NCI-H69 (cell line): ENCODE data around the gene LRRC8D.
A peak's percentile ranks its signal among the peaks of the same experiment; 100 is the strongest.
"Not testable (repeated sequence)": the region's sequence is repeated elsewhere in the genome, so short reads cannot be mapped to it uniquely, and the experiment has no call there.

Source experiments
- DNase-seq: peaks from one replicate; lab custom pipeline; 2025; lab: John Stamatoyannopoulos, UW

Gene LRRC8D

GRCh38 chr1:89962024-89962741 lies 141.4 kb downstream of the LRRC8D start:
- DNase-seq, result no peak

- DNase-seq, result no peak
These were observed 141.9 kb downstream of the LRRC8D start for GRCh38 chr1:89962742-89963075.

- peak; percentile 91 for DNase-seq
These were observed 144.4 kb downstream of the LRRC8D start for GRCh38 chr1:89965193-89965768.

- peak; percentile 27 for DNase-seq
These were observed 145.8 kb downstream of the LRRC8D start for GRCh38 chr1:89966656-89967055.

DNA sequence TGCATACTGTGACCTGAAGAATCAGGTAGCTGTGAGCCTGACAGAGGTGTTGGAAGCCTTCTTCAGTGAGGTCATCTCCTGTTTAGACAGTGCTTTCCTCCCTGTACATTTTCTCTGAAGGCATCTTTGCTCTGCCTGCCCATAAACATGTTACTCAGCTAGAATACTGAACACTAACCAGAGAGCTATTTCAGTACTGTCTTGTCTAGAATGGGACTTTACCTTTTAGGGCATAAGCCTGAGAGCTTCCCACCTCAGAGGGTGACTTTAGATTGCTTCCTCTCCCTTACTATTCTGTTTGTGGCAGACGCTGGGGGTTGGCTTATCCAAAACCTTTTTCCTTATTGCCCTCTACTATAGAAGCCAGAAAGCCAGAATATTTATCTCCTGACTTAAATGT lies 150.8 kb downstream of the LRRC8D start:
- DNase-seq, result no peak

DNA sequence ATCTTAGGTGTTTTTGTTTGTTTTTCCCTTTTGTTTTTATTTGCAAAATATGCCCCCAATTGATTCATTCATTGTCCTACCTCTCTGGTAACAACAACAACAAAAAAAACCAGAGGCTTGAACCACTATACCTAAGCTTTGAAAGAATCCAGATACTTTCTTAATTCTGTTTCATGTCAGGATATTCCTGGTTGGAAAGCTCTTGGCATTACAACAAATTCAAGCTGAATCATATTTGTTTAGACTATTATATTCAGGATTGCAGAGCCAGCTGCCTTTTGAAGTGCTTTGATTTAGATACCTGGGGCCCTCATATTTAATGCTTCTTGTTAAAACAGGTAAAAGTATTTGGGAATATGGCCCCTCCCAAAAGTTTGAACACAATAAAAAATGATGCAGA lies 151.2 kb downstream of the LRRC8D start:
- no peak for DNase-seq

- no peak for DNase-seq
These were observed 152.8 kb downstream of the LRRC8D start for GRCh38 chr1:89973471-89974127.

DNA sequence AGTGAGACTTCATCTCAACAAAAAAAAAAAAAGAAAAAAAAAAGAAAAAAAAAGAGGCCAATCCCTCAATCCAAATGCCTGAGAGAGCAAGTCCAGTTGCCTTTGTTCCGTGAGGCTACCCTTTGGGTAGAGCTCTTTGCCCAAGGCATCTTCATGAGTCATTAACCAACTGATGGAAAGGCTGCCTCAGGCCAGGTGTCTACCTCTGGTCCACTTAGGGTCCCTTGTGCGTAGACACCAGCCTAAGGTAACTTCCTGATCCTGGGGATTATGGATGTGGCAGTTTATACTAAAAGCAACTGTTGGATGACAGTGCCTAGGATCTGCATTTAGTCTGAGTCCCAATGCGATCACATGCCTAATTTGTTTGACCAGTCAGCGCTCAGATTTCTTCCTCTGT lies 153.4 kb downstream of the LRRC8D start:
- no peak for DNase-seq

DNA sequence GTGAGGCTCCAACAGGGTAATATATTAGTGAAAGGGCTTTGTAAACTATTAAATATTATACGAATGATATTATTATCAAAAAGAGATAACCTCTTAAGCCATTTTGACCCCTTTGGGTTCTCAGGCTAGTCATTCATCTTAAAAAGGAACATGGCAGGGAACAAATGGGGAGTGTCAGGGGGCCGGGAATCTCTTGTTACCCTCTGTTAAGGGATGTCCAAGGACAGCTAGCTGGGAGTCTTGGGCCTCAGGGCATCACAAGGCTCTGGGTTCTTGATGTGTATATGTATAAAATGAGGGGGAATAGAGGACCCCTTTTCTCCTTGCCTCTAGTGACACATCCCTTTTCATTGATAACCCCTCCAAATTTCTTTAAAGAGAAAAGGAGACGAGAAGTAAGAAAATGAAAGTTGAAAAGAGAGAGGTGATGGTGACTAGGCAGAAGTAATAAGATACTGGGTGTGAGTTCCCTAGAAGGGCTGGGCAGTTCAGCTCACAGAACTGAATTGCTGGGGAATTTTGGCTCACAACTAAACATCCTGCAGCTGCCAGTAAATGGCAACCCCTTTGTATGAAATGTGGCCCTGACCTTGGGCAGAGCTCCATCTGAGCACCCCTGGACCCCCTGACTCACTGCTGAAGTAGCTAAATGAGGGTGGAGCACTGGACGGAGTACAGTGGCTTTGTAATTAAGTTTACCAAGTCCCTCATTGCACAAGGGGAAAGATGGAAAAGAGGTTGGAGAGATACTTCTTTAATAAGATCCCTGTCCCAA lies 154.1 kb downstream of the LRRC8D start:
- DNase-seq, result no peak

GRCh38 chr1:89975540-89976125 lies 154.8 kb downstream of the LRRC8D start:
- DNase-seq, result peak; percentile 12

DNA sequence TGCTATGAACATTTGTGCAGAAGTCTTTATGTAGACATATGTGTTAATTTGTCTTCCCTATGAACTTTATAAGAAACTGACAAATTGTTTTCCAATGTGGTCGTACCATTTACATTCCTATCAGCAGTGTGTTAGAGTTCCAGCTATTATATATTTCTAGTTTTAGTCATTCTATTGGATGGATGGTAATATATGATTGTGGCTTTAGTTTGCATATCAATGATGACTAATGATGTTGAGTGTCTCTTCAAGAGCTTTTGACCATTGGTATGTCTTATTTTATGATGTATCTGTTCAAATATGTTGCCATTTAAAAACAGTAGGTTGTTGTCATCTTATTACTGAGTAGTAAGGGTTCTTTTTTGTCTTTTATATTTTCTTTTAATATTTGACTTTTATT lies 157.9 kb downstream of the LRRC8D start:
- DNase-seq, result no peak

- DNase-seq, result peak; percentile 88
These were observed 159.8 kb downstream of the LRRC8D start for GRCh38 chr1:89980605-89981004.

DNA sequence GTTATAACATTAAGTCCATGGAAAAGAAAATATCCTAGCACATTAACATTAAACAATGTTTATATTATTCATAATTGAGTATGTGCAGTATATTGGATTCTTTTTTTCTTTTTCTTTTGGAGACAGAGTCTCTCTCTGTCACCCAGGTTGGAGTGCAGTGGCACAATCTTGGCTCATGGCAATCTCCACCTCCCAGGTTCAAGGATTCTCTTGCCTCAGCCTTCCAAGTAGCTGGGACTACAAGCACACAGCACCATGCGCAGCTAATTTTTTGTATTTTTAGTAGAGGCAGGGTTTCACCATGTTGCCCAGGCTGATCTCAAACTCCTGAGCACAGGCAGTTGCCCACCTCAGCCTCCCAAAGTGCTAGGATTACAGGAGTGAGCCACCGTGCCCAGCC lies 162.0 kb downstream of the LRRC8D start:
- DNase-seq, result not testable (repeated sequence)

DNA sequence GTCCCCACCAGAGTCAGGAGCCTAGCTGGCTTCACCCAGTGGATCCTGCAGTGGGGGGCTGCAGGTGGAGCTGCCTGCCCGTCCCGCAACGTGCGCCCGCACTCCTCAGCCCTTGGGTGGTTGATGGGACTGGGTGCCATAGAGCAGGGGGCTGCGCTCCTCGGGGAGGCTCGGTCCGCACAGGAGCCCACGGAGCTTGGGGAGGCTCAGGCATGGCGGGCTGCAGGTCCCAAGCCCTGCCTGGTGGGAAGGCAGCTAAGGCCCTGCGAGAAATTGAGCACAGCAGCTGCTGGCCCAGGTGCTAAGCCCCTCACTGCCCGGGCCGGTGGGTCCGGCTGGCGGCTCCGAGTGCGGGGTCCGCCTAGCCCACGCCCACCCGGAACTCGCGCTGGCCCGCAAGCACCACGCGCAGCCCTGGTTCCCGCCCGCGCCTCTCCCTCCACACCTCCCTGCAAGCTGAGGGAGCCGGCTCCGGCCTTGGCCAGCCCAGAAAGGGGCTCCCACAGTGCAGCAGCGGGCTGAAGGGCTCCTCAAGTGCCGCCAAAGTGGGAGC lies 163.8 kb downstream of the LRRC8D start:
- not testable (repeated sequence) for DNase-seq

- DNase-seq, result peak; percentile 90
These were observed 165.2 kb downstream of the LRRC8D start for GRCh38 chr1:89986020-89986419.
